Erythroblast (primary cell): ENCODE data around the gene FBXW9.

Experiments used
- GATA1 ChIP-seq: IDR thresholded peaks from 2 replicates; pipeline ENCODE4 v1.6.1; 2011; ENCODE audit warnings: low read depth, mild to moderate bottlenecking, control low read depth, low read length, moderate library complexity
- POLR2A ChIP-seq: IDR thresholded peaks from 2 replicates; pipeline ENCODE4 v1.6.1; 2011; ENCODE audit warnings: mild to moderate bottlenecking, low read length

- no peak for TF ChIP-seq POLR2A
- no peak for TF ChIP-seq GATA1
Observed at GRCh38 chr19:12715102-12715501, 18.7 kb upstream of the FBXW9 start.
